ENCODE measurements around the gene SLC32A1.
A peak's percentile ranks its signal among the peaks of the same experiment; 100 is the strongest.

Gene SLC32A1

GRCh38 chr20:38723848-38724625 is at the start of gene SLC32A1:
Gene SLC32A1 (plus strand): TSS chr20:38724486. CDS start chr20:38724725, 239 bp downstream.
- DNase-seq = no peak

- no peak for DNase-seq
Observed at GRCh38 chr20:38674765-38675133, 49.5 kb upstream of the SLC32A1 start.

- no peak for DNase-seq
Observed at GRCh38 chr20:38676576-38676975, 47.7 kb upstream of the SLC32A1 start.

GRCh38 chr20:38680500-38681306 is 43.6 kb upstream of the SLC32A1 start:
- peak in 1 of 2 donors; percentile 7 for DNase-seq

- DNase-seq = no peak
Observed at GRCh38 chr20:38685271-38685670, 39.0 kb upstream of the SLC32A1 start.

- peak in 1 of 2 donors; percentile 27 for DNase-seq
Observed at GRCh38 chr20:38685853-38686473, 38.3 kb upstream of the SLC32A1 start.

GRCh38 chr20:38692436-38693411 is 31.6 kb upstream of the SLC32A1 start:
- DNase-seq = peak; percentile 19 to 22

- no peak for DNase-seq
Observed at GRCh38 chr20:38697306-38697705, 27.0 kb upstream of the SLC32A1 start.

GRCh38 chr20:38698541-38698940 is 25.7 kb upstream of the SLC32A1 start:
- DNase-seq = no peak

- no peak for DNase-seq
Observed at GRCh38 chr20:38700141-38700540, 24.1 kb upstream of the SLC32A1 start.

- DNase-seq = no peak
Observed at GRCh38 chr20:38700926-38701325, 23.4 kb upstream of the SLC32A1 start.

- DNase-seq = no peak
Observed at GRCh38 chr20:38703526-38703925, 20.8 kb upstream of the SLC32A1 start.

GRCh38 chr20:38704136-38704535 is 20.1 kb upstream of the SLC32A1 start:
- no peak for DNase-seq

- DNase-seq = no peak
Observed at GRCh38 chr20:38706509-38706908, 17.8 kb upstream of the SLC32A1 start.

- DNase-seq = no peak
Observed at GRCh38 chr20:38714308-38714707, 10.0 kb upstream of the SLC32A1 start.

- DNase-seq = no peak
Observed at GRCh38 chr20:38715646-38716045, 8.6 kb upstream of the SLC32A1 start.

- DNase-seq = no peak
Observed at GRCh38 chr20:38722683-38723016, 1.6 kb upstream of the SLC32A1 start.

GRCh38 chr20:38723017-38723847 is 1.1 kb upstream of the SLC32A1 start:
- DNase-seq = no peak

GRCh38 chr20:38724626-38725147 is 401 bp downstream of the SLC32A1 start:
- DNase-seq = no peak

GRCh38 chr20:38725148-38725901 is 1.0 kb downstream of the SLC32A1 start:
- DNase-seq = no peak
